ENCODE measurements around the gene DIP2C. TPM values are rescaled to one million over a fixed set of nuclear protein-coding genes. Genes with fewer than 3 reads are reported as not detected.
"Not testable (repeated sequence)": the region's sequence is repeated elsewhere in the genome, so short reads cannot be mapped to it uniquely, and the experiment has no call there.

Gene DIP2C
- total RNA-seq, 2 experiments from 2014 or later = 2.0 to 2.3 TPM

- no peak overlapping the region for H3K27ac Mint-ChIP-seq
- POLR2A ChIA-PET = no interaction called here
- H3K9me3 Mint-ChIP-seq = no peaks in the 10 kb centered on the region
- no peak overlapping the region for H3K4me3 Mint-ChIP-seq
- no peaks in the 10 kb centered on the region for H3K36me3 Mint-ChIP-seq (ENCODE audit: low read depth)
- H3K4me1 Mint-ChIP-seq = no peaks in the 10 kb centered on the region
- peaks cover 3% of the 10 kb centered on the region for H3K27me3 Mint-ChIP-seq
- CTCF ChIA-PET = no interaction called here
- DNase-seq = no peak
Measured at GRCh38 chr10:614790-615582, 74.5 kb downstream of the DIP2C start.

DNA sequence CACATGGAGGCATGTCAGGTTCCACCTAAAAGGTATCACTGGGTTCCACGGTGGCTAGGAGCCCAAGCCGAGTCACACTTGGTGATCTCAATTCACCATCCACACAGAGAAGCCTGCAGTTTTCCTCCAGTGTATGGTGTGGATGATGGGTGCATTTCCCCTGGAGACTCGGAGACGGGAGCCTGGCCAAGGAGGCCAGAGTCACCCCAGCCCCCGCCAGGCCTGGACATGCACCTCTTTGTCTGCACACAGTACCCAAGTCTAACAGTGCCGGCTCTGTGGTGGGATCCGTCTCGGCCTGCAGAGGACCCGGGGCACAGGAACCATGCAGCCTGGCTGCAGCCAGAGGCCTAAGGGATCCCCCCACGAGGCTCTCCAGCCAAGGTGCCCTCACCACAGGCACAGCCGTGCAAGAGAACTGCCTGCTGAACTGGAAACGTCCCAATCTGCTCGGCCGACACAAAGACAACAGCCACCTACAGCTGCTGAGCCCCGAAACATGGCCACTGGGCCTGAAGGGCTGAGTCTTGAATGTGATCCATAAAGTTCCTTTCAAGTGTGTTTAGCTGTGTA, 75.2 kb downstream of the DIP2C start:
- Mint-ChIP-seq H3K27ac (no peak overlapping the region), H3K27me3 (no peaks in the 10 kb centered on the region), H3K9me3 (no peaks in the 10 kb centered on the region), H3K4me1 (no peaks in the 10 kb centered on the region), H3K36me3 (ENCODE audit: low read depth) (no peaks in the 10 kb centered on the region), H3K4me3 (no peak overlapping the region)
- DNase-seq = no peak
- CTCF ChIA-PET = no interaction called here
- POLR2A ChIA-PET = no interaction called here

GRCh38 chr10:613271-614138, 76.0 kb downstream of the DIP2C start:
- POLR2A ChIA-PET = no interaction called here
- H3K27me3 Mint-ChIP-seq = no peaks in the 10 kb centered on the region
- H3K4me1 Mint-ChIP-seq = no peaks in the 10 kb centered on the region
- H3K36me3 Mint-ChIP-seq (ENCODE audit: low read depth) = no peaks in the 10 kb centered on the region
- no peak overlapping the region for H3K27ac Mint-ChIP-seq
- H3K4me3 Mint-ChIP-seq = no peak overlapping the region
- no peaks in the 10 kb centered on the region for H3K9me3 Mint-ChIP-seq
- CTCF ChIA-PET = no interaction called here
- DNase-seq = no peak

DNA sequence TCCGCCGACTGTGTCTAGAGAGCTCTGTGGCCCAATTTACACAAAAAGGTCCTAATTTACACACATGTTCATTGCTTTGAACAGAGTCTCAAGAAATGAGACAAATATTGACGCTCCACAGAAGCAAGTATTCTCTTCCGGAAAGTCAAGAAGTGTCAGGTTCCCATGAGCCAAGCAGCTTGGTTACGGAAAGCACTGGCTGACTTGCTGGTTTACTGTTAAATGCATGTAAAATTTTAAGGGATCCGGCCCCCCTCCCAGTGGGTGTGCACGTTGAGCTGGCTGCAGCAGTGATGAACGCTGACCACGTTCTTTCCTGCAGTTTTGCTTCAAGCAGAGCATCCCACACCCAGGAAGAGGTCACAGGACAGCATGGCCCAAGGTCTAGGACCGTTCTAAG, 76.8 kb downstream of the DIP2C start:
- no peak overlapping the region for H3K27ac Mint-ChIP-seq
- DNase-seq = no peak
- ChIA-PET CTCF (no interaction called here), POLR2A (no interaction called here)
- H3K4me1 Mint-ChIP-seq = no peaks in the 10 kb centered on the region
- no peaks in the 10 kb centered on the region for H3K9me3 Mint-ChIP-seq
- H3K27me3 Mint-ChIP-seq = no peaks in the 10 kb centered on the region
- no peak overlapping the region for H3K4me3 Mint-ChIP-seq
- H3K36me3 Mint-ChIP-seq (ENCODE audit: low read depth) = no peaks in the 10 kb centered on the region

DNA sequence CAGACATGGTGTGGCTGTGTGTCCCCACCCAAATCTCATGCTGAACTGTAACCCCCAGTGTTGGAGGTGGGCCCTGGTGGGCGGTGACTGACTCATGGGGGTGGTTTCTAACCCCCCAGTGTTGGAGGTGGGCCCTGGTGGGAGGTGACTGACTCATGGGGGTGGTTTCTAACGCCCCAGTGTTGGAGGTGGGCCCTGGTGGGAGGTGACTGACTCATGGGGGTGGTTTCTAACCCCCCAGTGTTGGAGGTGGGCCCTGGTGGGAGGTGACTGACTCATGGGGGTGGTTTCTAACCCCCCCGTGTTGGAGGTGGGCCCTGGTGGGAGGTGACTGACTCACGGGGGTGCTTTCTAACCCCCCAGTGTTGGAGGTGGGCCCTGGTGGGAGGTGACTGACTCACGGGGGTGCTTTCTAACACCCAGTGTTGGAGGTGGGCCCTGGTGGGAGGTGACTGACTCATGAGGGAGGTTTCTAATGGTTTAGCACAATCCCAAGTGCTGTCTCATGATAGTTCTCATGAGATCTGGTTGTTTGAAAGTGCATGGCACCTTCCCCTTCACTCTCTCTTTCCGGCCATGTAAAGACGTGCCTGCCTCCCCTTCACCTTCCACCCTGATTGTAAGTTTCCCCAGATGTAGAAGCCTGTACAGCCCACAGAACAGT, 78.7 kb downstream of the DIP2C start:
- CTCF ChIA-PET; POLR2A ChIA-PET; DNase-seq; H3K27ac Mint-ChIP-seq; H3K4me1 Mint-ChIP-seq; H3K27me3 Mint-ChIP-seq; H3K4me3 Mint-ChIP-seq; H3K36me3 Mint-ChIP-seq (ENCODE audit: low read depth); H3K9me3 Mint-ChIP-seq: not testable (repeated sequence)

DNA sequence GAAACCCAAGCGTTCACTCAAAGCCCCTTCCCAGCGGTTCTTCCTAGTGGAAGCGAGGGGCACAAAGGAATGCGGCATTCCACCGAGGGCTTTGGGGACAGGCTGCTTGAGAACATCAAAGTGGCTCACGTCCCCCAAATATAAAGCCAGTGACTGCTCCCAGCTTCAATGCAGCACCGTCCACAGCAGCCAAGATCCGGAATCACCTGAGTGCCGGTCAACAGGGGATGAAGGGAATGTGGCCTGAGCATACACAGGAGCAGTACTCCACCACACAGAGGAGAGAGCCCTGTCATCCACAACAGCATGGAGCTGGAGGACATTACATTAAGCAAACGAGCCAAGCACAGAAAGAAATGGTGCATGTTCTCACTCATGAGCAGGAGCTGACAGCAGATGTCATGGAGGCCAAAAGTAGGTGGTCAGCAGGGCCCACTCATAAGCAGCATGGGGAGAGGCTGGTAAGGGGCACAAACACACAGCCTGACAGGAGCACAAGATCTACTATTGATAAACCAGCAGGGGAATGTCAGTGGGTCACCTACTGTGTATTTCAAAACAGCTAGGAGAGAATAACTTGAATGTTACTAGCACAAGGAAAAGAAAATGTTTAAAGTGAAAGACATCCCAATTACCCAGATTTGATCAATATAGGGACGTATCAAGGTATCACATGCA, 79.5 kb downstream of the DIP2C start:
- ChIA-PET POLR2A (no interaction called here), CTCF (no interaction called here)
- H3K27ac Mint-ChIP-seq = no peak overlapping the region

GRCh38 chr10:609262-609658, 80.2 kb downstream of the DIP2C start:
- CTCF ChIA-PET = no interaction called here
- no peak overlapping the region for H3K4me3 Mint-ChIP-seq
- H3K27me3 Mint-ChIP-seq = no peaks in the 10 kb centered on the region
- POLR2A ChIA-PET = no interaction called here
- no peak for DNase-seq
- no peaks in the 10 kb centered on the region for H3K36me3 Mint-ChIP-seq (ENCODE audit: low read depth)
- H3K4me1 Mint-ChIP-seq = no peaks in the 10 kb centered on the region
- no peak overlapping the region for H3K27ac Mint-ChIP-seq
- no peaks in the 10 kb centered on the region for H3K9me3 Mint-ChIP-seq

More for the DNA sequence above, 79.5 kb downstream of the DIP2C start:
- no peaks in the 10 kb centered on the region for H3K36me3 Mint-ChIP-seq (ENCODE audit: low read depth)
- no peaks in the 10 kb centered on the region for H3K9me3 Mint-ChIP-seq
- H3K27me3 Mint-ChIP-seq = no peaks in the 10 kb centered on the region
- DNase-seq = no peak
- H3K4me3 Mint-ChIP-seq = no peak overlapping the region
- no peaks in the 10 kb centered on the region for H3K4me1 Mint-ChIP-seq

GRCh38 chr10:608331-609261, 80.9 kb downstream of the DIP2C start:
- POLR2A ChIA-PET = no interaction called here
- no peaks in the 10 kb centered on the region for H3K27me3 Mint-ChIP-seq
- H3K4me1 Mint-ChIP-seq = no peaks in the 10 kb centered on the region
- no peaks in the 10 kb centered on the region for H3K9me3 Mint-ChIP-seq
- CTCF ChIA-PET = no interaction called here
- DNase-seq = no peak
- H3K4me3 Mint-ChIP-seq = no peak overlapping the region
- H3K36me3 Mint-ChIP-seq (ENCODE audit: low read depth) = no peaks in the 10 kb centered on the region
- H3K27ac Mint-ChIP-seq = no peak overlapping the region

DNA sequence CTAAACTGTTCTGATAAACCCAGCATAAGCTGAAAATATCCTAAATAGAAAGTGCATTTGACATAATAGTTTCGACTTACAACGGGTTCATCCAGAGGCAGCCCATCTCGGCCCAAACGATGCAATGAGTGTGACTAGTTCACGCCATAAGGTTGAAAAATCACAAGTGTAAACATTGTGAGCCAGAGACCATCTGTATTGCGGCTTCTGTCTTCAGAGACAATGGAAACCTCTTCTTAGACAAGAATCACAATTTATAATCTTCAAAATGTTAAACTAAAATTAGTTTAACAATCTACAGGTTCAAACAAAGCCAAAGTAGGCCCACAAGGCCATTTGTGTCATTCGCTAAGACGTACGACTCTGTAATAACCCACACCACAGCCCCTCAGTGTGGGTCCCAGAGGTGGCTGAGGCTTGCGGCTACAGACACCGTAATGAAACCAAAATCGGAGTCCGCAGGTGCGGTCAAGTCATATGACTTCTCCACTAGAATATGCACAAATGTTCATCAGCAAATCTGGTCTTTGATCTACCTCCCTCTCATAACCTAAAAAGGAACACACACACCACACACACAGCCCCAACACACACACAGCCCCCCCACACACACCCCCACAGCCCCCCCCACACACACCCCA, 81.8 kb downstream of the DIP2C start:
- Mint-ChIP-seq H3K9me3 (no peaks in the 10 kb centered on the region), H3K27me3 (no peaks in the 10 kb centered on the region), H3K4me3 (no peak overlapping the region), H3K4me1 (no peaks in the 10 kb centered on the region), H3K36me3 (ENCODE audit: low read depth) (no peaks in the 10 kb centered on the region), H3K27ac (no peak overlapping the region)
- POLR2A ChIA-PET = no interaction called here
- no peak for DNase-seq
- CTCF ChIA-PET = interaction anchor here (1.3 kb wide), 1 partner anchor 8 kb away, joined by 3 read pairs; no protein-coding TSS in a partner anchor

DNA sequence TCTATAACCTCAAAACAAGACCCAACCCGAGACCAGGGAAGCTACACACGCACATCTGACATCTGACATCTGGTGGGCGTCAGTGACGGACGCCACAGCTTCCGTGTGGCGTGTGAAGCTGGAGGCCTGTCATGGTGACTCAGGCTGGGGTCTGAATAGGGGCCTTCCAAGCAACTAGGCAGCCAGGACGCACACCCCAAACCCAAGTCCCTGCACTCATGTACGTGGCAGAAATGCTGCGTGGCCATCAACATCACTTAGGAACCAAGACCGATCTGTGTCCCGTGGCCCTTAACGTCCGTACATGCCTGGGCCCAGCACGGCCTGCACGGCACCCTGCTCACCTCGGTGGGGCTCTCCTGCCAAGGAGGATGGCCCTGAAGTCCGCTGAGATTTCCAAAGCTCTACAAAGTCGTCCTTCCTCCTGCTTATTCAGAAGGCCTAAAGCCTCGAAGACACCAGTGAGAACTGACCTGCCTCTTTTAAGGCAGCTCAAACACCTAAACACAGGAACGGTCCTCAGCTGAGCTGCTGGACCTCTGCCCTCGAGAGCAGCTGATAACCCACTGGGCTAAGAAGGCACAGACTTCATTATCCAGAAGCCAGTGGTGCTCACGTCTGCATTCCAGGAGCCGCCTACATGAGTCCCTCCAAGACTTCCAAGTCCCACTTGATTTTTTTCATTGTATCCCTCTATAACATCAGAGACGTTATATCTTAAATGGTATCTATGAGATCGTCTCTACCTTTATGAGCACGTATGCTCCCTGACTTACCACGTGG, 82.5 kb downstream of the DIP2C start:
- Mint-ChIP-seq H3K4me1 (no peaks in the 10 kb centered on the region), H3K4me3 (no peak overlapping the region), H3K36me3 (ENCODE audit: low read depth) (no peaks in the 10 kb centered on the region), H3K27me3 (no peaks in the 10 kb centered on the region), H3K27ac (no peak overlapping the region), H3K9me3 (no peaks in the 10 kb centered on the region)
- ChIA-PET POLR2A (no interaction called here), CTCF (interaction anchor here (1.3 kb wide), 1 partner anchor 9 kb away, joined by 3 read pairs; no protein-coding TSS in a partner anchor)
- no peak for DNase-seq

GRCh38 chr10:605632-606325, 83.7 kb downstream of the DIP2C start:
- Mint-ChIP-seq H3K36me3 (ENCODE audit: low read depth) (no peaks in the 10 kb centered on the region), H3K27me3 (no peaks in the 10 kb centered on the region), H3K4me3 (no peak overlapping the region), H3K27ac (no peak overlapping the region), H3K9me3 (no peaks in the 10 kb centered on the region), H3K4me1 (no peaks in the 10 kb centered on the region)
- ChIA-PET POLR2A (no interaction called here), CTCF (no interaction called here)
- no peak for DNase-seq

Data from activated CD4-positive, alpha-beta T cell treated with anti-CD3 and anti-CD28 coated beads, Interleukin-2, amount 10 ng/mL, durations not matched to agents 7 days and 5 days (primary cell).